MCF 10A (cell line): ENCODE data around the gene ZNF236. TPM values are rescaled to one million over a fixed set of nuclear protein-coding genes. Genes with fewer than 3 reads are reported as not detected.

Experiments
- BruUV-seq: library from RNA; stranded (reverse); fragments of 400-500 nt; replicated peaks from 2 replicates; lab custom pipeline; 2021; lab: Mats Ljungman, UMichigan
- CTCF ChIA-PET: fragments of 300-600 bp; sonication (Branson Sonifier 250); formaldehyde crosslinking; extraction: SDS; loops from one replicate; lab custom pipeline; 2021; ENCODE audit warnings: antibody characterized with exemption, inconsistent platforms; lab: Yijun Ruan, JAX
- POLR2A ChIA-PET: fragments of 300-600, 350-650 bp; sonication (Branson Sonifier 250); formaldehyde crosslinking; extraction: SDS; loops from one replicate; lab custom pipeline; 2020; ENCODE audit warnings: antibody characterized with exemption, inconsistent platforms; lab: Yijun Ruan, JAX
- DNase-seq: peaks from one replicate; pipeline ENCODE4 v3.0.0-alpha.2; 2018; ENCODE audit not compliant: unreplicated experiment
- H3K27ac Mint-ChIP-seq: one replicate; pipeline ENCODE4 v1.8.0; 2022; ENCODE audit warnings: mild to moderate bottlenecking, low read depth, mixed read lengths; ENCODE audit not compliant: unreplicated experiment
- H3K27me3 Mint-ChIP-seq: one replicate; pipeline ENCODE4 v1.8.0; 2022; ENCODE audit warnings: mixed read lengths; ENCODE audit not compliant: insufficient read depth, unreplicated experiment
- H3K36me3 Mint-ChIP-seq: one replicate; pipeline ENCODE4 v1.8.0; 2022; ENCODE audit warnings: mild to moderate bottlenecking, moderate library complexity, mixed read lengths; ENCODE audit not compliant: insufficient read depth, unreplicated experiment
- H3K4me1 Mint-ChIP-seq: one replicate; pipeline ENCODE4 v1.8.0; 2022; ENCODE audit warnings: mixed read lengths; ENCODE audit not compliant: insufficient read depth, unreplicated experiment
- H3K4me3 Mint-ChIP-seq: one replicate; pipeline ENCODE4 v1.8.0; 2022; ENCODE audit warnings: mild to moderate bottlenecking, moderate library complexity, mixed read lengths; ENCODE audit not compliant: unreplicated experiment
- H3K9me3 Mint-ChIP-seq: one replicate; pipeline ENCODE4 v1.8.0; 2022; ENCODE audit warnings: mixed read lengths; ENCODE audit not compliant: unreplicated experiment
- CTCF ChIP-seq: fragments of 200-600 bp; IDR thresholded peaks from one replicate; pipeline ENCODE4 v1.8.0; 2022; ENCODE audit warnings: antibody characterized with exemption, mild to moderate bottlenecking; ENCODE audit not compliant: unreplicated experiment
- intact Hi-C: fragments of 100-400 bp; cut with micrococcal nuclease; formaldehyde crosslinking; loops from 2 replicates; pipeline ENCODE4 v1.14.1; 2022
- total RNA-seq: library from RNA; stranded (reverse); gene quantifications from 2 replicates; pipeline ENCODE4 v1.2.3, GENCODE V29; 2022

Gene ZNF236
- total RNA-seq, 1 experiment from 2014 or later, result 15.3 TPM

- intact Hi-C loops, result no loop called here
- Mint-ChIP-seq H3K4me1 (no peaks in the 10 kb centered on the region), H3K27ac (no peak overlapping the region), H3K27me3 (peaks cover 39% of the 10 kb centered on the region), H3K4me3 (no peak overlapping the region), H3K36me3 (no peaks in the 10 kb centered on the region), H3K9me3 (no peaks in the 10 kb centered on the region)
- ChIA-PET POLR2A (no interaction called here), CTCF (interaction anchor here (0.6 to 6.7 kb wide), 5 partner anchors 7 to 1661 kb away, joined by 3 to 40 read pairs (median 3); no protein-coding TSS in a partner anchor)
- DNase-seq, result no peak
- BruUV-seq, result no TSS peak
- no peak for TF ChIP-seq CTCF
Observed at GRCh38 chr18:76991021-76991688, 168.8 kb downstream of the ZNF236 start.

DNA sequence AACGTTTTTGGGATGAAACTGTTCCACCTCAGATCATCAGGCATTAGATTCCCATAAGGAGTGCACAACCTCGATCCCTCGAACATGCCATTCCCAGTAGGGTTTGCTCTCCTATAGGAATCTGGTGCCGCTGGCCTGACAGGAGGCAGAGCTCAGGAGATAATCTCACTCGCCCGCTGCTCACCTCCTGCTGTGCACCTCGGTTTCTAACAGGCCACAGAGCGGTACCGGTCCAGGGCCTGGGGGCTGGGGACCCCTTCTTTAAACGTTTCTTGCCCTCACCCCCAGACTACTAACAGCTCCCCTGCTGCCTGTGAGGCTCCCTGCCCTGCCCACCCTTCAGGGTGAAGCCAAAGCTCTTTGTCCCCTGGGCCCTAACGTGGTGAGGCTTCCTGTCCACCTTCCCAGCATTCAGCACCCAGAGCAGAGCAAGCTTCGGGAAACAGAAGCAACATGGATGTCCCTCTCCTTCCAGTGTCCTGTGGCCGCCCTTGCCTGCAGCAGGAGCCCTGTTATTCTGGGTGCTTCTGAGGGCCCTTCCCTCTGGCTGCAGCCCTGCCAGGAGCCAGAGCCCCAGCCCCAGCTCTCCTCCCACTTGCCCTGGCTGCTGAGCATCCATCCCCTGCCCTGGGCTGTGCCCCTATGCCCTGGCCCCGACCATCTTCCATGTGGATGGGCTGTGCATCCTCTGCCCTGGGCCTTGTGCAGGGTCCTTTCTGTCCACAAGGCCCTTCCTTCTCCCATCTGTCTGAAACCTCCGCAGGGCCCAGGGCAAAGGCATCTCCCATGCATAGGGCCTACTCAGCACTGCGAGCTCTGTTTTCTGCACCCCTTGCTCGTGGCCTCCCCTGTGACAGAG, 170.1 kb downstream of the ZNF236 start:
- Mint-ChIP-seq H3K4me3 (no peak overlapping the region), H3K27me3 (peaks cover 39% of the 10 kb centered on the region), H3K36me3 (no peaks in the 10 kb centered on the region), H3K9me3 (no peaks in the 10 kb centered on the region), H3K4me1 (no peaks in the 10 kb centered on the region), H3K27ac (no peak overlapping the region)
- BruUV-seq, result no TSS peak
- POLR2A ChIA-PET, result no interaction called here
- no peak for TF ChIP-seq CTCF
- DNase-seq, result no peak
- CTCF ChIA-PET, result interaction anchor here (0.8 to 6.7 kb wide), 2 partner anchors 8 kb away, joined by 4 to 40 read pairs; no protein-coding TSS in a partner anchor
- intact Hi-C loops, result no loop called here

DNA sequence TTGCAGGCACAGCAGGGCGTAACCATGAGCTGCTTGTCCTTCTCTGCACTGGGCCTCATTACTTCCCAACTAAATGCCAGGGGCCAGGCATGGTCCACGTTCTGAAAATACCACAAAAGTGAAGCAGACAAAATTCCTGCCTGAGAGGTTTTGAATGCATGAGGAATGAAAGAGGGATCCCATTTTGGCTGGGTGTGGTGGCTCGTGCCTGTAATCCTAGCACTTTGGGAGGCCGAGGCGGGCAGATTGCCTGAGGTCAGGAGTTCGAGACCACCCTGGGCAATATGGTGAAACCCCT, 170.7 kb downstream of the ZNF236 start:
- CTCF ChIA-PET, result interaction anchor here (6.7 kb wide), 1 partner anchor 9 kb away, joined by 40 read pairs; no protein-coding TSS in a partner anchor
- intact Hi-C loops, result no loop called here
- H3K4me3 Mint-ChIP-seq, result no peak overlapping the region

More for the DNA sequence above, 170.7 kb downstream of the ZNF236 start:
- peaks cover 35% of the 10 kb centered on the region for H3K27me3 Mint-ChIP-seq
- H3K4me1 Mint-ChIP-seq, result no peaks in the 10 kb centered on the region
- POLR2A ChIA-PET, result no interaction called here
- no peaks in the 10 kb centered on the region for H3K36me3 Mint-ChIP-seq
- DNase-seq, result no peak
- no peak overlapping the region for H3K27ac Mint-ChIP-seq
- no peak for TF ChIP-seq CTCF
- no peaks in the 10 kb centered on the region for H3K9me3 Mint-ChIP-seq
- BruUV-seq, result no TSS peak
